HG03159 (cell line): ENCODE data around the gene SGPP1.
"Not testable (repeated sequence)": the region's sequence is repeated elsewhere in the genome, so short reads cannot be mapped to it uniquely, and the experiment has no call there.

Experiments
- ATAC-seq: cut with Tn5 transposase; IDR thresholded peaks from one replicate; pipeline ENCODE4 v1.9.1; 2021; ENCODE audit warnings: mild to moderate bottlenecking, moderate library complexity; ENCODE audit not compliant: unreplicated experiment

The SGPP1 gene

DNA sequence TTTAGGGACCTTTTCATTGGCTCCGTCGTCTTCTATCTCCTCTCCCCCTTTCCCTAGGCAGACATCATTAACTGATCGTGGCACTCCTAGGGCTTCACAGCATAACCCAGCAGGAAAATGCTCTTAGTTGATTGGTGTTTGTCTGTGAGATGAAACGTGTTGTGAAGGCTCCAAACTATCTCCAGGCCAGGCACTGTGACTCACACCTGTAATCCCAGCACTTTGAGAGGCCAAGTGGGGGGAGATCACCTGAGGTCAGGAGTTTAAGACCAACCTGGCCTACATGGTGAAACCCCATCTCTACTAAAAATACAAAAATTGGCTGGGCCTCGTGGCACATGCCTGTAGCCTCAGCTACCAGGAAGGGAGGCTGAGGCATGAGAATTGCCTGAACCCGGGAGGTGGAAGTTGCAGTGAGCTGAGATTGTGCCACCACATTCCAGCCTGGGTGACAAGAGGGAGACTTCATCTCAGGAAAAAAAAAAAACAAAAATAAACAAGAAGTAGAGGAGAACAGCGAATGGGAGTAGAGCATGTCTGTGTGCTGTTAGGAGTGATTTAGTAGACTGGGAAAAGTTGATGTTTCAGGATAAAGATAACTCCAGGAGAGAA, 53.9 kb downstream of the SGPP1 start:
- no peak for ATAC-seq

DNA sequence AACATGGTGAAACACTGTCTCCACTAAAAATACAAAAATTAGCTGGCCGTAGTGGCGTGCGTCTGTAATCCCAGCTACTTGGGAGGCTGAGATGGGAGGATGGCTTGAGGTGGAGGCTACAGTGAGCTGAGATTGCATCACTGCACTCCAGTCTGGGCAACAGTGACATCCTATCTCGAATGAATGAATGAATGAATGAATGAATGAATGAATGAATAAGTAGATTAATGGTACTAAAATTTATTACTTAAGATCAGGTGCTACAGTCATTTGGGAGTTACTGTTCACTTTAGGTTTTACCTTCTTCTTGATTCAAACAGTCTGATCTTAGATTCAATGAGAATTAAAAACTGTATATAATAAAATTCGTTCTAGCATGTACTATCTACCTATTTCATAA, 54.6 kb downstream of the SGPP1 start:
- no peak for ATAC-seq

DNA sequence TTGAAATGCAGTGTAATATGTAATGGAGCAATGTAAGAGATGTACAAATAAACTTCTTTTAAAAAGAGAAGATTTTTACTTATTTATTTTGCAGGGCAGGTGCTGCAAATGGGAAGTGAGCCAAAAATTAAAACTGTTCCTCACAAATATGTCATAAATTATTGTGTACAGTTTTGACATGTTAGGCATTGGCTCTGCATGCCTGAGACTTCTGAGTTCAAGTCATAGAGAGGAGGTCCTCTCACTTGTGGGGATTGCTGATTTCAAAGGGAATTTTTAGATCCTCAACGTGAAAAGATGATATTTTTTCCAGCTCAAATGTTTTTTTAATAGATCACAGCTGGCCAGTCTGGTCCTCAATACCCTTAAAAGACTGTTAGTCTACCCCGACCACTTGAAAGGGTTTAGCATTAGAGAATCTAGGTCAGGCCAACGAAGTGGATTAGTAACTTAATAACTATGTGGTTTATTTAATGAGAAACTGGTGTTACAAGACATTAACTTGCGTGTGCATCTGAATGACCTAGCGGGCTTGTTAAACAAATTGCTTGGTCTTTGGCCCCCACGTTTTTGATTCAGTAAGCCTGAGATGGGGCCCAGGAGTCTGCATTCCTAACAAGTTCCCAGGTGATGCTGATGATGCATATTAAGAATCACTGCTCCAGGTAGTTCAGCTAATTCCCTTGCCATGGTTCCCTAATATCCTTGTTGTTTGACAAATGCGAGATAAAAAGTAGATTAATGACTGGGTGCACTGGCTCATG, 55.3 kb downstream of the SGPP1 start:
- peak; percentile 73 for ATAC-seq

DNA sequence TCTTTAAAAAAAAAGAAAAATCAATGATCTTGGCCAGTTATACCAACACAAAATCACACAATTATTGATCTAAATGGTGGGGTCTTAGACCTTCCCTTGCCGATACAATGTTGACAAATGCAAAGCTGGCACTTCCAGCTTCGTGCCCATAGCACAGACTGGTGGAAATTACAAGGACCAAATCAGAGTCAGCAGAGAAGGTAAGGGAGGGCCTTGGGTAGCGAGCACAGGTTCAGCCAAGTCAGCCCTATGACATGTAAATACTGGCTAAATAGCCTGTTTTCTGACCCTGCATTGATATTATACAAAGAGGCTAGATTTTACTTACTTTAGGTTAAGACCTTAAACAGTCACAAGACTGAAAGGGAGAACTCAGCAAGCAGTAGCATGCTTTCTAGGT, 55.9 kb downstream of the SGPP1 start:
- peak; percentile 24 for ATAC-seq

DNA sequence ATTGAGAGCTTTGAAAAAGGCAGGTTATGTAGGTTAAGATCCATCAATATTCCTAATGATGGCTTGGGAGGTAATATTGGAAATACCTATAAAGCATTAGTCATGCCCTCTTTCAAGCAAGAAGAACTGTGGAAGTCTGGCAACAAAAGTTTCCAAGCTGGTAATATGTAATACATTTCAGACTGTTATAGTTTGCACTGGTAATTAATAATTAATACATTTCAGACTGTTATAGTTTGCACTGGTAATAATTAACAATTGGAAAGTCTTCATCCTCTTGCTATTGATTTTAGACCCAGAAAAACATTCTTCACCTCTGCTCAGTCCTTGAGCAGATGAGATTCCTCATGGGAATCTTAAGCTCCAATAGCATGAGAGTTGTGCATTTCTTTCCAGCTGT, 57.2 kb downstream of the SGPP1 start:
- ATAC-seq, result no peak

GRCh38 chr14:63666335-63666734, 61.5 kb downstream of the SGPP1 start:
- ATAC-seq, result no peak

DNA sequence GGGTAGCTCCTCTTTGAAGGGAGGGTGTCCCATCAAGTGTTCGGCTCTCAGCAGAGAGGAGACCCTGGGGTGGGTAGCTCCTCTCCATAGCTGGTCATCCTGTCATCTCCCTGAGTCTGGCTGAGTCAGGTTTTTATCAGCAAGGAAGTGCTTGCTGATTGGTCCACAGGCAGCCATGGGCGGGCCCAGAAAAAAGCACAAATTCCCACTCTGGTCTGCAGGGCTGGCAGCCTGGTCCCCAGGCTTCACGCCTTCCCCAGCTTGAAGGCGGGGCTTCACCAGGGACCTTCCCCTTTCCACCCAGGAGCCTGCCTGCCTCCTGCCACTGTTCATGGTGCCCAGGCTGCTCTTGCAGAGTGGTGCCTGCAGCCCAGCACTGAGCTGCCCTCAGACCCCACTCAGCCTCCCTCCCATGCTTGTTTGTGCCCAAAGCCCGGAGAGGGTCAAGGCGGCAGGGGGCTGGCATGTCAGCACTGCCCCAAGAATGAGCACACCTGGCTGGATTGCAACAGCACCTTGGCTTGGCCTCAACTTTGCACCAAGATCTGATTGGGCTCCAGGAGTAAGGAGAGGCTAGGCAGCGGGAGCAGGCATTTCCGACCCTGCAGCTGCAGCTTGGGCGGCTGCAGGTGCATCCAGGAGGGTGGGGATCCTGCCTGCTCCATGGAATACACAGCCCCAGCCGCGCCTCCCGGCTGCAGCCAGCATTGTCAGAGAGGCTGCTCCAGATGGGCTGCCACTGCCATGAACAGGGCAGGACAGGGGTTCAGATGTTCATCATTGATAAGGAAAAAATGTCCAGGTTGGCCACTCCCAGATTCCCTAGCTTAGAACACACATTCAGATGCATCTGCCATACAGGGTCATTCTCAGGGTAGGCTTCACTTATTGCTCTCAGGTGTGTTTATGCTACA, 64.2 kb downstream of the SGPP1 start:
- ATAC-seq, result no peak

GRCh38 chr14:63662776-63663175, 65.1 kb downstream of the SGPP1 start:
- no peak for ATAC-seq

DNA sequence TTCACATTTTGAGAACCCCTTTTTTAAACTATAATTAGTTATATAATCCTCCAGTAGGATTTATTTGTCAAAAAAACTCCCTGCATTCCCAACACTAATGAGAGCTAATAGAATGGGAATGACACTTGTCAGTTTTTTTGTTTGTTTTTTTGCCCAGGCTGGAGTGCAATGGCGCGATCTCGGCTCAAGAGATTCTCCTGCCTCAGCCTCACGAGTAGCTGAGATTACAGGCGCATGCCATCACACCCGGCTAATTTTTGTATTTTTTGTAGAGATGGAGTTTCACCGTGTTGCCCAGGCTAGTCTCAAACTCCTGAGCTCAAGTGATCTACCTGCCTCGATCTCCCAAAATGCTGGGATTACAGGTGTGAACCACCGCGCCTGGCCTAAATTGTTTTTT, 66.0 kb downstream of the SGPP1 start:
- not testable (repeated sequence) for ATAC-seq

DNA sequence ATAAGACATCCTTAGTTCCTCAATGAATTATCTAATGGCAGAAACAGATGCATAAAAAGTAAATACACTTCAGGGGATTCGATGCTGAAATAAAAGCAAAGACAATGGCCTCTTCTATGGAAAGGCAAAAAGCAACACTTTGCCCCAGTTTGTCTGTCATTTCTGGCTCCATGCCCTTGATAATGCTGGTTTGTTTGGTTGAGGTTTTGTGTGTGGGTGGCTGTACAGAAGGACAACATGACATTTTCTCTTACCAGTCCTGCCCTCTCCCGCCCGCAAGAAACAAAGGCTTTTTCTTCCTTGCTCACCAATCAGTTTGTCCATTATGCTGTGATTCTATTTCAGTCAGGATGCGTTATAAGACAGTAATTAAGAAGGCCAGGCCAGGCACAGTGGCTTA, 68.1 kb downstream of the SGPP1 start:
- no peak for ATAC-seq

DNA sequence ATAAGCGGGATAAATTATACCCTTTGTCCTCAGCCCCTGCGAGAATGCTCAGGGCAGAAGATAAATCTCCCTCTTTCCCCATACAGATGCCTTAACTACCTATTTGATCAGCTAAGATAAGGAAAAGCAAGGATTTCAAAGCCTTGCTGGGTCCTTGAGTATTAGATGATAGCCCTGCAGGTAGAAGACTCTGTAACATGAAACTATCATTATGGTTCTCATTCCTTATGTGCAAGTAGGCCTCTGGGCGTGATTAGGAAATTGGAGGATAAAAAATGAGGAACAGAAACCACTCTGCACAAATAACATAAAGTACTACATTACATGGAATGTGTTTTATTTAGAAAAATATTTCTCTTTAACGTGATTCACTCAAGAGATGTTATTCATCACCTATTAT, 71.7 kb downstream of the SGPP1 start:
- no peak for ATAC-seq

- ATAC-seq, result no peak
These were observed 72.9 kb downstream of the SGPP1 start for GRCh38 chr14:63654936-63655335.

DNA sequence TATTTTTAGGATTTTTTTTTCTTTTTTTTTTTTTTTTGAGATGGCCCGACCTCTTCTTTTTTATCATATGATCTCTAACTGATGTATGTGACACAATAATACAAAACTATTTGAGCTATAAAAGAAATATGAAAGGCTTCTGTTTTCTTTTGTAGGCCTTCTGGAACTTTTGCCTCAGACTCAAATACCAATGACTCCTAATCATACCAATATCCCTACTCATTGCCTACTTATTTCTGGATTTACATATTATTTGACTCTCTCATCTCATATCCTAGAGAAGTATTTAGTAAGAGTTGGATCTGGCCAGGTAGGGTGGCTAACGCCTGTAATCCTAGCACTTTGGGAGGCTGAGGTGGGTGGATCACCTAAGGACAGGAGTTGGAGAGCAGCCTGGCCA, 73.5 kb downstream of the SGPP1 start:
- ATAC-seq, result no peak

DNA sequence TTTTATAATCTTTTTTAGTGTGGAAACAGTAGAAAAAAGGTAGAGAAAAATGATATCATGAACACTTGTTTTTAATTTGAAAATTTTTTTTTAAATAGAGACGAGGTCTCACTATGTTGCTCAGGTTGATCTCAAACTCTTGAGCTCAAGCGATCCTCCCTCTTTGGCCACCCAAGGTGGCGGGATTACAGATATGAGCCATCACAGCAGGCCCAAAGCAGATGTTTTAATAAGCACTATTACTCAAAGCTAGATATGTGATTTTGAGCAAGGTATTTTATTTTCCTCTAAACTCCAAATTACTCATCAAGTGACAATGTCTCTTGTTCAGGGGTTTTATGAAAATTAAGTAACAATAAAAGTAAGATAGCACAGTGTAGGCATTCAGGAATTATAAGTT, 75.5 kb downstream of the SGPP1 start:
- ATAC-seq, result no peak

DNA sequence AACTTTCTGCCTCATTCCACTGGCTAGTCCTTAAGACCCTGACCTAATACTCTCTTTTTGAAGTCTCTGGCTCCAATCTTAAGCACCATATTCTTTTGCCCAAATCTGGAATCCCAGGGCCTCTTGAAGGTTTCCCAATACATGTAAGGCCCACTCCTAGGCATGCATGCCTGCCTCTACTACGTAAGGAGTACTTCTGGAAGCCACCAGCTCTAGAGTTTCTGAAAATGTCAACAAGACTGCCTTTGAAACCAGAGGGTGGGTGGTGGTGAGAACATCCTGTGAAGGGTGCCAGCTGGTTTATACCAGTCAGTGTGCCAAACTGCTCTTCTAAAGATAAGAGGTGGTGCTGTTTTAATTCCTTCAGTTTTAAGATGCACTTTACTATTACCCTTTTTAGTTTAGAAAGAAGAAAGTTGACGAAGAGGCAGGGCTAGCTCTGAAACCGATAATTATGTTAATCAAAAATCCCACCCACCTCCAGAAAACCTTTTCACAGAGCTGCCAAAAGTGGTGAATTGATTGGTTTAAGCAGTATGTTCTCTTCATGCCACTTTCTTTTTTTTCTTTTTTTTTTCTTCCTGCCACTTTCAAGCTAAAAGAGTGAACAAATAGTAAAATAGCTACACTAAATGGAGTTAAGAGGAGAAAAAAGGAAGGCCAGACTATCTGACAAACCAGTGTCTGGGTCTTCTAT, 77.5 kb downstream of the SGPP1 start:
- ATAC-seq, result no peak

DNA sequence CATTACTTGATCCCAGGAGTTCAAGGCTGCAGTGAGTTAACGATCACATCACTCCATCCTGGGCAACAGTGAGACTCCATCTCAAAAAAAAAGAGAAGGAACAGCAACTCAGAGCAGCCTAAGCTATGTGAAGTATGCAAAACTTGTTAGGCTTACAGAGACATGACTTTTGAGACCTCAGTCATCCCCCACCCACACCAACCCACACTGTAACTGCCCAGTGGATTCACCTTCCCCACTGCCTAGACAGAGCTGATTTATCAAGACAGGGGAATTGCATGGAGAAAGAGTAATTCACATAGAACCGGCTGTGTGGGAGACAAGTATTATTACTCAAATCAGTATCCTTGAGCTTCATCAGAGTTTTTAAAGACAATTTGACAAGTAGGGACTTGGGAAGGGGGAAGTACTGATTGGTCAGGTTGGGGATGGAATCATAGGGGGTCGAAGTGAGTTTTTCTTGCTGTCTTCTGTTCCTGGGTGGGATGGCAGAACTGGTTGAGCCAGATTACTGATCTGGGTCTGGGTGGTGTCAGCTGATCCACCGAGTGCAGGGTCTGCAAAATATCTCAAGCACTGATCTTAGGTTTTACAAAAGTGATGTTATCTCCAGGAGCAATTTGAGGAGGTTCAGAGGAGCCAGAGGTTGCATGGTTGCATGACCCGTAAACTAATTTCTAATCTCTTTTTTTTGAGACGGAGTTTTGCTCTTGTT, 80.0 kb downstream of the SGPP1 start:
- no peak for ATAC-seq

GRCh38 chr14:63644741-63645140, 83.1 kb downstream of the SGPP1 start:
- ATAC-seq, result no peak

- ATAC-seq, result no peak
These were observed 85.0 kb downstream of the SGPP1 start for GRCh38 chr14:63642656-63643382.

DNA sequence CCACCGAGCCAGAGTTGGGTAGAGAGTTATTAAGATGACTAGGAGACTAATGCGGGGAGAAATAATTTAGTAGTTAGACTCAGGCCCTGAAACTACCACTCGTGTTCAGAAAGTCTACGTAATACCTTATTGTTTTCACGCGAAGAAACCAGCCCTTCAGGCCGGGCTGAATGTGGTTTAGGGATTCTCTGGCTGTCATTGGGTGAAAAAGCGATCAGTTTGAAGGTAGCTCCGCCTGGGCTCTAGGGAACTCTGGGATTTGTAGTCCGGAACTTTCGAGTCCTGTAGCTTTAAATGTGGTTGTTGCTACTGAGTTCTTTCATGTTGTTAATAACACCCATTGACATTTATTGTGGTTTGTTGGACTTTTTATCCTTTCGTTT, 85.6 kb downstream of the SGPP1 start:
- ATAC-seq, result peak; percentile 57
